ENCODE measurements around the gene SLC7A11.

SLC7A11 gene
- total RNA-seq, result 14.9 to 611 (median 205) reads per million in 18 experiments

DNA sequence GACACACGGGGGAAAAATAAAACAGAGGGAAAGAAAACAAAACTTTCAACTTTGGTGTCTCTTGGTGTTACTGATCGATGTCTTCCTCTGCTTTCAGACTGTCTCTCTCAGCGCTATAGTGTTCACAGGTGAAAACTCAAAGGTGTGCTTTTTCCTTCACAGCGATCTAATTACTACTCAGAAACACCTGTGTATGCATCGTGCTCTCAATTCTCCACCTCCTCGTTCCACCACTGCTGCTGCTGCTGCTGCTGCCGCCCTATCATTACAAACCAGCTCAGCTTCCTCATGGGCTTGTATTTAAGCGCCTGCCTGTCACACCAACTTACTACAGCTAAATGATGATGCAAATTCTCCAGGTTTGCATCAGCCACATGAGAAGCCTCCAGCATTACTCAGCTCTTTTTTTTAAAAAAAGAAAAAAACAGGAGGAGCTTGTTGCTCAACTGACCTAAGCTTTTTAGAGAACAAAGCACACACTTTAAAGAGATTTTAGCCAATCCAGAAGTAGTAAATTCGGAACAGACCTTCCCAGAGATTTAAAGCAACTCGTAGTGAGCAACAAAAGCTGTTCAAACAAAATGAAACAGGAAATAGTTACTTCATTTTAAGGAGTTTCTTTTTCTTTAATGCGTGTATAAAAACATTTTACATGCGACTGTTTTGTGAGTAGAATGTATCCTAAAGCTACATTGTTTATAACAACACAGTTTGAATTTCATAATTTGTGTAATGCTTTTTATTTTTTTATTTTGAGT is at the start of gene SLC7A11:
Gene SLC7A11 (minus strand): TSS at position 274 of the 758 bp plus-strand sequence. CDS start 280 bp downstream, outside the sequence.
- DNase-seq, result peak; percentile 96 to 99

DNA sequence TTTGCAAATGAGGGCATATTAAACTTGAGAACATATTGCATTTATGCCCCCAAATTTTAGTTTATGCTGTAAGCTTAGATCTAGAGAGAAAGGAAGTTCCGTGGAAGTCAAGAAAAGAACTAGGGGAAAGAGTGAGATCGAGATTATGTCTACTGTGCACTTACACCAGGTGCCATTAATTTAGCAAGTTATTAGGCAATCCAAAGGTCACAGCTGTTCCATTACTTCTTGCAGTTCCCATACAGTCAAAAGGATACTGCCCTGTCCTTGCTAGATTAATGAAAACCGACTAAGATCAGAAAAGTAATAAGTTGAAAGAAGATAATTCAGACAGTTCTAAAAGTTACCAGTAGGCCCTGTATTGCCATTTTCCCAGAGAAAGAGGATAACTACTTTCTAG is 49.3 kb upstream of the SLC7A11 start:
- DNase-seq, result no peak

DNA sequence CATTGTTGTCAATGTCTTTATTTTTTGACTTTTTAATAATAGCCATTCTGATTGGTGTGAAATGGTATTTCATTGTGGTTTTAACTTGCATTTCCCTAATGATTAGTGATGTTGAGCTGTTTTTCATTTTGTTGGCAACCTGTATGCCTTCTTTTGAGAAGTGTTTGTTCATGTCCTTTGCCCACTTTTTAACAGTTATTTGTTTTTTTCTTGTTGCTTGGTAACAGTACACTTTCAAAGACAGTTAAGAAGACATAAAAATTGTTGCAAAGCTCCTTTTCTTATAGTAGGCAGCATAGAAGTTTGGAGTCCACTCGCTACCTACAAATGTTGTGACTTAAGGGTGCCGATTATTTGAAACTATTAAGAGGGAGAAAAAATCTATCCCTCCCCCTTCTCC is 48.7 kb upstream of the SLC7A11 start:
- DNase-seq, result no peak

DNA sequence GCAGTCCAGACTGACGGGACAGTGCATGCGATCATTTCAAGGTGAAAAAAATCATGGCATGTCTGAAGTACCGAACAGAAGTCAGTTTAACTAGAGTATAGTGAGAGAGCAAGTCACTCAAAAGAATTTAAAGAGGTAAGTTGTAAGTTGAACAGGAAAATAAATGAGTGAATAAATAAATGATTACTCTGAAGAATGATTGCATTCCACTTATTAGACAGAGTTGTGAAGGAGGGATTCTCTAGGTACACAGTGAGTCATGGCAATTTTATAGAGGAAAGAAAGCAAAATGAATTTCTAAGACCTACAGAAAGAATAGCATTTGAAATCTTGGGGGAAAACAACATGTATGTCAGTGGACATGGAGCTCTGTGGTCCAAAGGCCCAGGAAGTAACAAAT is 37.1 kb upstream of the SLC7A11 start:
- DNase-seq, result no peak

DNA sequence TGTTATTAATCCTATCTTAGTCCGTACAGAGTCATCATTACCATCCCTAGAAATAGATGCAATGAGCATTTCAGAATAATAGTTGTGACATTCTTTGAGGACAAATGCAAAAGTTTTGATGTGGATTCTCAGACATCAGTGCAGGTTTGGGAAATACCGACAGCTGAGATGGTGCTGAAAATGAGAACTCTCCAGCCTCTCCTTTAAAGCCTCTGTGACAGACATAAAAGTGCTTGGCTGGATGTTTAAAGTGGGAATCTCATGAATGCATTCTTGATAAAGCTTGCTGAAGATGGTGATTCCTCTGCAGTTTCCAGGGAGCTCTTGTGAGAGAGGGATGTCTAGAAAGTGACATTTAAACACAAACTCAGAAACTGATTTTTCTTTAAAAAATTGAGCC is 35.0 kb upstream of the SLC7A11 start:
- DNase-seq, result no peak

DNA sequence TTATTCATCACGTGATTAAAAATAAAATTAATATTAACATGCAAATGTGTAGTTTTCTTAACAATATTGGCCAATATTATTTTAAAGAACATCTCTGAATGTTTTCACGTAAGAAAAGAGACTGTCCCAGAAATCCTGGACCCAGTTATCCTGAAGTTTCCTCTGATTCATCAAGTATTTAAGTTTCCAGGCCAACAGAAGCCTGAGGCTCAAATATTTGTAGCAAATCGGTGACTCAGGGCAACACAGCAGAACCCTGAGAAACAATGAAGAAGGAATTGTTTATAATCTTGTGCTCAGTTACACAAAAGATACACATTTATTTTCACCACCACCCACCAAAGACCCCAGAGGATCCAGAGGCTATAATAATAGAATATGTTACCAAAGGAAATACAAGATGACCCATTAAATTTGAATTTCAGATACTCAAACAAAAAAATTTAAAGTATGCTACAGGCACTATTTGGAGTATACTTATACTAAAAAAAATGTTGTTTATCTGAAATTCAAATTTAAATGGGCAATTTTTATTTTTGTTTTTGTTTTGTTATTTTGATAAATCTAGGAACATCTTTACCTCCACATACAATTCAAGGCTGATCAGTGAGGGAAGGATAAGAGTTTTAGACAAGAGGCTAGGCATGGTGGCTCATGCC is 33.9 kb upstream of the SLC7A11 start:
- DNase-seq, result no peak

DNA sequence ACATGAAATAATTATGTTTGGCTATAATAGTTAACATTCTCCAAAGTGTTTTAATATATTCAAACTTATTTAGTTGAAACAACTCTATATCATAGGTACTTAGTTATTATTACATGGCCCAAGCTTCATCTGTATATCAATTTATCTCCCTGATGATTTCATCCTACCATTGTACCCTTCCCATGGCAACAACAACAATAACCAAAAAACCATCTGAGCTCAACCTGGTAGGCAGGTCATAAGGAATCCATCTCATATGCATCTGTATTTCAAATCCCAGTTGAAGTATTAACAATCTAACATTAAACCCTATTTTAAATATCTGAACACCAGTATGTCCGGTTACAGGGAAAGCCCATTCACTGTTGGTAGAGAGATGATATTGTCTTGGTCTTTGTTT is 33.1 kb upstream of the SLC7A11 start:
- DNase-seq, result no peak

DNA sequence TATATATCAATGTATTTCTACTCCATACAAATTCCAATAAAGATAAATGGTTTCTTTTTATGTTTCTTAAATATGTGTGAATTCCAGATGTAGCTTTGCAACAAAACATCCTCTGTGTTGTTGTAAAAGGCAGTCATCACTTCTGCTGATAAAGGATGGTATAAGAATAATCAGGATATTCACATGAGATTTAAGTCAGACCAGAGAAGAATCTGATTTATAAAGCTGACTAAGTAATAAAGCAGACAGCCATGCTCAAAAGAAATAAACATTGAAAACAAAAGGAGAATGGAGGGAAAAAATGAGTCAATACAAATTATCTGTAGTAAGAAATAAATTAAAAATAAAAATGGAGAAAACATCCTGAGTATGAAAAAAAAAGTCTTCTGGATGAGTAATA is 27.0 kb upstream of the SLC7A11 start:
- no peak for DNase-seq

DNA sequence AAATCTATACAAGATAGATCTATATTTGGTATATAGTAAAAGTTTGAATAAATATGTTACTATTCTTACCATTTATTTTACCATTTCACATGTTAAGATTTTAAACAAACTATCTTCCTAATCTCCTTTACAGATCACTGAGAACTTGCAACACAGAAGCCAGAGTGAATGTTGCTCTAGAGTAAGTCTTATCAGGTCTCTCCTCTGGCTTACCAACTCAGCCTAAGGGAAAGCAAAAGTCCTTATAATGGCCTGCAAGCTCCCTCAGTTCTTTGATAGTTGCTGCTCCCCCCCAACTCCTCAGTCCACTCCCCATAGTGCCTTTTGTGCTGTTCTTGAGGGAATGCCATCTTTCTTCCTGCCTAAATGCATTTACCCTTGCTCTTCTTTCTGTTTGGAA is 25.7 kb upstream of the SLC7A11 start:
- DNase-seq, result no peak

DNA sequence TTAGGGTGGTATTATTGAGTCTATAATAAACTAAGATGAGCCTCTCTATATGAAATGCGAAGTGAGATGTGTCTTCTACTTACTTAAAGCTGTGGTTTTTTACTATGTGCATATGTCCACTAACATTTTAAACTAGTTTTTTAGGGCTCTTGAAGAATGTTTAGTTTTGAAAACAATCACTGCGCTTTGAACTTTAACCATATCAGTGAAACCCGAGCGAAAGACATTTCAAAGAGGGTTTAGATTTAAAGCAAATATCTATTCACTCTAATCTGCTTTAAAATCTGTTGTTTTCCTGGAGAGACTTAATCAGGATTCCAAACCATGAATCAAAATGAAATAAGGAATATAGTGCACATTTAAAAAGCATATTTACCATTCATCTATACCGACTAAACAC is 24.8 kb upstream of the SLC7A11 start:
- no peak for DNase-seq

DNA sequence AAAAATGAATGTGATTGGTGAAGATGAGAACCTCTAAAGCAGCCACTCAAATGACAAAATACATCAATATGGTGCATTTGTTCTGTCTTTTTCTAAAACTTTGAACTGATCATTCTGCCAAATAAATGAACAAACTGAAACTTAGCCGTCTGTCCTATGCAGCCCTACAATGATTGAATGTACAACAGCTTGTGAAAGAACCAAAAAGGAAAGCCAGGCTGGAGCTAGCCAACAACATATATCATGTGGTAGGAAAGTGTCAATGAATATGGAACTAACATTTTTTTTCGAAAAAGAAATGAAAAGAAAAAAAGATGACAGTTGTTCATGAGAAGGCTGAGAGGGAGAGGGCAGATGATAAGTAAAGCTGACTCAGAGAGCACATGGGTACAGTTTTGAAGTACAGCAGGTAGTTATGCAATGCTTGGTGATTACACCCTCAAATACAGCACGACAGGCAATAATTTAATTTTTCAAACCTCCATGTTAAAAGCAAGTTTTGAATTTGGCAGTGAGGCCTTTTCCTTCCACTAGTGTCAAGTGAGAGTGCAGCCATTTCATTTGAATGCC is 21.2 kb upstream of the SLC7A11 start:
- DNase-seq, result no peak

DNA sequence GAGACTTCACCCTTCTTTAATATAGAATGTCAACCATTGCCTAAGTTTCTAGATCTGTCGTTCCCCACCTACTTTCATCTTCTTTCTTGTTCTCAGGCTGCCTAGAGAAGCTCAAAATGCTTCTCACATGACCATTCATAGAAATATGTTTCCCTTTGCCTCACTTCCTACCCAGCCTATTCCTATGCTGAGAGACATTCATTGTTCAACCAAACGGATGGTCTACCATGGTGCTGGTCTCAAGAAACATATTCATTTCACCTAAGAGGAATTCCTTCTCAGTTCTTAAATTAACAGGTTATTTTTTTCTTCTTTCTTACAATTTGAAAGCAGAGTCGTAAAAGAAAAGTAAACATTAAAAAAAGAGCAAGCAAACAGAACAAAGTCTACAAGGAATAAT is 20.3 kb upstream of the SLC7A11 start:
- DNase-seq, result no peak

DNA sequence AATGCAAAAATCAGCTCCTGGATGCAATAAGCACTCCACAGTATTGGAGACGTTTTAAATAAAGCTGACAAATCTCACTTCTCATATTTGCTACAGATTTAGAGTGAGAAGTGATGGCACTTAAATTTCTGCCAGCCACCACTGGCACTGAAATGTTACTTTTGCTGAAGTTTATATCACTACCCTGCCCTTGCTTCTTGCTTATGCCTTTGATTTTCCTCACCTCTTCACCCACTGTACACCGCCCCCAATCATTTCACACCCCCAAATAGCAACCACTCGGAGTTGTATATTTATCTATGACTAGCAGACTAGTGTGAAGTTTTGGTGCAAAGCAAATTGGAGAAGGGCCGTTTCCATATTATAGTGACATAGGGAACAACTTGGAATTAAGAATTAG is 19.9 kb upstream of the SLC7A11 start:
- no peak for DNase-seq

DNA sequence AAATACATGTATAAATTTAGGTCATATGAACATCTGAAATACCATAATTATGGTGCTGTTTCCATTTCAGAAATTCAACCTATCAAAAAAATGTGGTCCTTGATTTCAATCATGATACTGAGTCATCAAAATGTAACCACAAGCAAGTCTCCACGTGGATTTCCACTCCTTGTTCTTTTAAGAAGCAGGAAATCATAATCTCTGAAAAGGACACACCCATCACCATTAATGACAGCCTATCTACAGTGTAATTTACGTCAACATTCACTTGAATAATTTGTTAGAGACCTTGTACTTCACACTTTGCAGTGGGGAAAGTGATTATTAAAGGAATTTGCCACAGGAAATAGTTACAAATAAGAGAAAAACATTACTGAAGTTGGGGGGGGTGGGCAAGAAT is 17.7 kb upstream of the SLC7A11 start:
- no peak for DNase-seq

DNA sequence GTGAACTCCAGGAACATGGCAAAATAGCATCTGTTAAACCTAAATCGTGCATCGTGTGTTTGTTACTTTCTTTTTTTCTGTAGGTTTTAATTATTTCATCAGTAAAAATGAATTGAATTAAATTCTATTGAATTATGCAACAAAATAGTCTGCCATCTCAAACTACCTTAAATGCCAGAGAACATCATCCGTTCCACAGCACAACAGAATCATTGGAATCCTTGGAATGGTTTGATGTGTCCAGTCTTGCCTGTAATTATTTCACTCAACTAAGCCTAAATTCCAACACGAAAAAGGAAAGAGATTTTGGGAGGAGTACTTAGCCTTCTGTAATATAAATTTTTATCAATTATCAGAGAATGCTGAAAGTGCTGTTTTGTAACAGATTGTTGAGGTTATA is 17.1 kb upstream of the SLC7A11 start:
- DNase-seq, result no peak

DNA sequence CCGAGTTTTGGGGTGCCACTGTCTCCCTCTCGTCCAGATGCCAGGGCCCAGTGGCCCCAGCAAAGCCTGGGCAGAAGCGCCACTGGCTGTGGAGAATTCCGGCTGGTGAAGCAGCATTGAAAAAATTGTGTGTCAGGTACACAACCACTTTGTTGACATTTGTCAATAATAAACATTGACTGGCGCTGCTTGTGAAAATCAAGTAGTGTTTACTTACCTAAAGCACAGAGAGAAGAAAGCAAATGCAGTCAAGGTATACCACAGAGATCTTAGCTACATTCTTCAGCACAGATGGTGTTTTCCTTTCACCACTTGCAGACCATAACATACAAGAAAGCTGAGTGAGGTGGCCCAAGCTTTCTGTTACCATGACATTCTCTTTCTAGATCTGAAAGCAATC is 14.5 kb upstream of the SLC7A11 start:
- no peak for DNase-seq

DNA sequence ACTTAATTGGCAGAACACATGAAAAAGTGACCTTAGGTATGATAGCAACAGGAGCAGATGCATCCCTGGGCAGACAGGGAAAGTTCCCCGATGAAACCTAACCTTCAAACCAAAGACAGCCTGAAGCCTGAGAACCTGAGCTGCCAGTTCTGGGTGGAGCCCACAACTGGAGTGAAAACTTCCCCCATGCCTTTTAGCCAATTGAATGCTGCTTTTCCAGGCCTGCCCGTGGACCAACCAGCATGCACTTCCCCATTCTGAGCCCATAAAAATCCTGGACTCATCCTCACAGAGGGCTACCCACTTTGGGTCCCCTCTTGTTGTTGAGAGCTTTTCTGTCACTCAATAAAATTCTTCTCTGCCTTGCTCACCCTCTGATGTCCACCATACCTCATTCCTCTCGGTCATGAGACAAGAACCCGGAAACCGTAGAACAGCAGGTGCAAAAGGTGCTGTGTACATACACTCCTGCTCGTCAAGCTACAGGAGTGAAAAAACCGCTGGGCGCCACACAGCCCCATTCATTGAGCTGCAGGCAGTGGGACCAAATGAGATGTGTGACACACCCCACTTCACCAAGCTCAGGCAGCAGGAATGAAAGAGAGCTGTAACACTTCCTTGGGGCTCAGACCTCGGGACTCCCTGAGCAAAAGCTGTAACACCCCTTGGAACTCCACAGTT is 13.9 kb upstream of the SLC7A11 start:
- DNase-seq, result no peak

DNA sequence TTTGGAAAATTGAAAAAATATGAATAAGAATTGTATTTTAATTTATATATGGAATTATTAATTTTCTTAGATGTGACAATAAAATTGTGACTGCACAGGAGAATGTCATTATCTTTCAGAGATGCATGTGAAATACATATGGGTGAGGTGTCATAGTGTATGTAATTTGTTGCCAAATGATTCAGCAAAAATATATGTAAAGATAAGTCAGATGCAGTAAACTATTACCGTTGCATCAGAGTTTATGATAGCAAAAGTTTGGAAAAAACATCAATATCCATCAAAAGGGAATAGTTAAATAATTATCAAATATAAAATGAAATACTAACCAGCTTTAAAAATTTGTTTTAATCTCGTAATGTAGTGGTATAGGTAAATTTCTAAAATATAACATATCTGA is 10.4 kb upstream of the SLC7A11 start:
- no peak for DNase-seq

DNA sequence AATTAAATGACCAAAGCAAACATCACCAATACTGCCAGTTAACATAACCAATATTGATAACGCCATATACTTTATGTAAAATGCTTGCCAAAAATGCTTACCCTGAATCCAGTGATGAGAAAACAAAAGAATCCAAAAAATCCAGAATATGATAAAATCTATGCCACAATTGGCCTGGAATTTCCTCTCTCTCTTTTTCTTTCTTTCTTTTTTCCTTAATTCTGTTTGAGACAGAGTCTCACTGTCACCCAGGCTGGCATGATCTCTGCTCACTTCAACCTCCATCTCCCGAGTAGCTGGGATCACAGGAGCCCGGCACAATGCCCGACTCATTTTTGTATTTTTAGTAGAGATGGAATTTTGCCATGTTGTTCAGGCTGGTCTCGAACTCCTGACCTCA is 9.8 kb upstream of the SLC7A11 start:
- DNase-seq, result no peak

DNA sequence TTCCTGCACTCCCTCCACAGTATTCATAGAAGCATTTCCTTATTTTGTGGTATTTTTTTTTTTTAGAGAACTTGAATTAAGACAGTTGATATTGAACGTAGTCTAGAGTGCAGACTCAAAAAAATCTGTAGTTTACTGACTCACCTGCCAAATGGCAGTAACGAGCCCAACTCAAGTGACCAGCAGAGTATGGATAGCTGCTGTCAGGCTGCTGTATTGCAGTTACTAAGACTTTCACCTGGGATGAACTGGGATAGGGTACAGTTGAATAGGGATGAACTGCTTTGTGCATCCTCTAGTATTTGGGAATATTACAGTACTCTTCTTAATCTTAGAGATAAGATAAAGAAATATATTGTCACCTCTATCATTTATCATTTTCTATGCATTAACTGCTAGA is 7.0 kb upstream of the SLC7A11 start:
- DNase-seq, result peak in 1 of 2 donors; percentile 30

DNA sequence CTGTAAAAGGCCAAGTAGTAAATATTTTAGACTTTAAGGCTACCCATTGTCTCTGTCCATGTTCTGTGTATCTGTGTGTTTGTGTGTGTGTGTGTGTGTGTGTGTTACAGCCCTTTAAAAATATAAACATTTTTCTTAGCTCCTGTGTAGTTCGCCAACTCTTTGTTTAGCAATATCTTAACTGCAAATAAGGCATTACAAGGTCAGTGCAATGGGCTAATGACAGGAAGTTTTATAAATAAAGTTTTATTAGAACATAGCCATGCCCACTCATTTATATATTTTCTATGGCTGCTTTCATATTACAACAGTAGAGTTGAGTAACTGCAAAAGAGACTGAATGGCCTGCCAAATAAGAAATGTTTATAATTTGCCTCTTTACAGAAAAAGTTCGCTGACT is 5.9 kb upstream of the SLC7A11 start:
- DNase-seq, result no peak

DNA sequence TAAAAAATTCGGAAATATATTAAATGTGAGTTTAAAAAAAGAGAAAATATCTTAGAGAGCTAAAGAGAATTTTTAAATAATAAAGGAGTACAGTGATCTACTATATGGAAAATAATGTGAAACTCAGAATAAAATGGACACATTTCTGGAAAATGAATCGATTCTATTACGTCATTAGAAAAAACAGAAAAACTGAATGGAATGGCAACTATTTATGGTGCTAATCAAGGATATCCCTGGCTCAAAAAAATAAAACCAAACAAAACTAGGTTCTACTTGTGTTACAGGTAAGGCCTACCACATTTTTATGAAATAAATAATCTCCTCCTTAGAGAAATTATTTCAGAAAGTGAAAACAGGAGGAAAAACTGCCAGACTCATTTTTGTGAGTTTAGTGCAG is 5.5 kb upstream of the SLC7A11 start:
- DNase-seq, result no peak

DNA sequence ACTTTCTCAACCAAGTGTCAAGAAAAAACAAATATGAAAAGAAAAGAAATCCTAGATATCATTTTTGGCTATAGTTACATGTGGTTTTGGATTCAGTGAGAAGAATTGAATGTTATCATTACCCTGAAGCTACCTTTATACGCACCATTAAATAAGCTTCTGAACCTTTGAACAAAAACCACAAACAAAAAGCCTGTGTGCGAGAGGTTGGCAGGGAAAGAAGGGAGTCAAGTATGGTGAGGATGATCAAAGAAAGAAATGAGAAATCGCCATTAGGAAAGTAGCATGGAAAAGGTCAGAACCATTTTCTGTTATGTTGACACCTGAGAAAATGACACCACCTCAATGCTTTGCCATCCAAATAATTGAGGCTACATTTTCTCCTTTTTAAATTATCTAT is 1.2 kb upstream of the SLC7A11 start:
- DNase-seq, result no peak

DNA sequence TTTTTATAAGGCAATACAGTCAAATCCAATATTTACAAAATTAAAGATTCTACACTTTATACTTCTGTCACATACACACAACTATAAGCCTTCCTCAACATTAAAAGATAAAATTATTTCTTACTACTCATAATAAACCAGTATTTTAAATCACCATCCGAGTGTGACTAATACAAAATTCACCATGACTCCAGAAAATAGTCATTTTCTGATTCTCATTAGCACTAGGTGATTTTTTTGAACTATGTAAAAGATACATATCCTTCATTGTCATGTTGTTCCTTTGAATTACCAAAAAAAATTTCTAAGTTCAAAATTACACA is 646 bp upstream of the SLC7A11 start:
- peak in 1 of 2 donors; percentile 23 for DNase-seq
